H9 (cell line): Measurements from ENCODE around the gene KRT2. TPM values are rescaled to one million over a fixed set of nuclear protein-coding genes. Genes with fewer than 3 reads are reported as not detected.

ENCODE experiments used
- DNase-seq: peaks from one replicate; pipeline ENCODE4 v3.0.0-alpha.2; 2017
- H2AFZ ChIP-seq: one replicate; pipeline ENCODE4 v1.6.1; 2013; ENCODE audit warnings: mild to moderate bottlenecking, low read length, control low read depth, moderate library complexity
- H2AK5ac ChIP-seq: 2 replicates; pipeline ENCODE4 v1.6.1; 2013; ENCODE audit warnings: low read length, control low read depth, mixed read lengths; ENCODE audit not compliant: insufficient read length
- H2BK120ac ChIP-seq: one replicate; pipeline ENCODE4 v1.6.1; 2013; ENCODE audit warnings: low read depth, mild to moderate bottlenecking, low read length, control low read depth, inconsistent platforms; ENCODE audit not compliant: poor library complexity, severe bottlenecking
- H2BK12ac ChIP-seq: 2 replicates; pipeline ENCODE4 v1.6.1; 2013; ENCODE audit warnings: low read length, control low read depth, mixed read lengths, low read depth; ENCODE audit not compliant: insufficient read length
- H2BK15ac ChIP-seq: 2 replicates; pipeline ENCODE4 v1.6.1; 2013; ENCODE audit warnings: low read depth, low read length, control low read depth
- H2BK20ac ChIP-seq: one replicate; pipeline ENCODE4 v1.6.1; 2013; ENCODE audit warnings: low read depth, mild to moderate bottlenecking, low read length, control low read depth, inconsistent platforms; ENCODE audit not compliant: poor library complexity, severe bottlenecking
- H2BK5ac ChIP-seq: 2 replicates; pipeline ENCODE4 v1.6.1; 2013; ENCODE audit warnings: low read length, control low read depth, mixed read lengths; ENCODE audit not compliant: insufficient read length
- H3K14ac ChIP-seq: 2 replicates; pipeline ENCODE4 v1.6.1; 2013; ENCODE audit warnings: low read length, control low read depth; ENCODE audit not compliant: insufficient read depth
- H3K18ac ChIP-seq: 2 replicates; pipeline ENCODE4 v1.6.1; 2013; ENCODE audit warnings: low read depth, mild to moderate bottlenecking, mixed read lengths, low read length, control low read depth; ENCODE audit not compliant: insufficient read length
- H3K23ac ChIP-seq: 2 replicates; pipeline ENCODE4 v1.6.1; 2013; ENCODE audit warnings: low read length, control low read depth, mixed read lengths, low read depth; ENCODE audit not compliant: insufficient read length
- H3K23me2 ChIP-seq: 2 replicates; pipeline ENCODE4 v1.6.1; 2013; ENCODE audit warnings: low read depth, mild to moderate bottlenecking, mixed read lengths, low read length, control low read depth; ENCODE audit not compliant: insufficient read length, poor library complexity, severe bottlenecking
- H3K27ac ChIP-seq: 2 replicates; pipeline ENCODE4 v1.5.1; 2013; ENCODE audit warnings: low read length, control low read depth, mixed read lengths, low read depth; ENCODE audit not compliant: insufficient read length
- H3K27me3 ChIP-seq: 2 replicates; pipeline ENCODE4 v1.6.1; 2013; ENCODE audit warnings: low read length, control low read depth, inconsistent platforms; ENCODE audit not compliant: insufficient read depth
- H3K4ac ChIP-seq: 2 replicates; pipeline ENCODE4 v1.6.1; 2013; ENCODE audit warnings: low read depth, mild to moderate bottlenecking, control low read depth, inconsistent platforms, low read length, moderate library complexity
- H3K4me1 ChIP-seq: 2 replicates; pipeline ENCODE4 v1.6.1; 2013; ENCODE audit warnings: low read length, control low read depth, inconsistent platforms; ENCODE audit not compliant: insufficient read depth
- H3K4me2 ChIP-seq: 2 replicates; pipeline ENCODE4 v1.6.1; 2013; ENCODE audit warnings: low read length, control low read depth, mixed read lengths; ENCODE audit not compliant: insufficient read length, insufficient read depth
- H3K56ac ChIP-seq: 2 replicates; pipeline ENCODE4 v1.6.1; 2013; ENCODE audit warnings: low read depth, mild to moderate bottlenecking, mixed read lengths, low read length, control low read depth; ENCODE audit not compliant: insufficient read length
- H3K79me1 ChIP-seq: 2 replicates; pipeline ENCODE4 v1.6.1; 2013; ENCODE audit warnings: low read depth, mild to moderate bottlenecking, moderate library complexity, low read length, control low read depth, inconsistent platforms; ENCODE audit not compliant: insufficient read depth, poor library complexity, severe bottlenecking
- H3K79me2 ChIP-seq: 2 replicates; pipeline ENCODE4 v1.6.1; 2013; ENCODE audit warnings: low read length, control low read depth, inconsistent platforms; ENCODE audit not compliant: insufficient read depth
- H3K9ac ChIP-seq: 2 replicates; pipeline ENCODE4 v1.6.1; 2013; ENCODE audit warnings: low read length, control low read depth, mixed read lengths; ENCODE audit not compliant: insufficient read length; ENCODE audit errors: extremely low read depth
- H3K9me3 ChIP-seq: one replicate; pipeline ENCODE4 v1.6.1; 2013; ENCODE audit warnings: low read depth, low read length, inconsistent platforms; ENCODE audit not compliant: control insufficient read depth
- H3T11ph ChIP-seq: one replicate; pipeline ENCODE4 v1.6.1; 2013; ENCODE audit warnings: mild to moderate bottlenecking, low read length, control low read depth, inconsistent platforms
- H4K20me1 ChIP-seq: one replicate; pipeline ENCODE4 v1.6.1; 2013; ENCODE audit not compliant: control insufficient read depth, insufficient read length, insufficient read depth
- H4K5ac ChIP-seq: 2 replicates; pipeline ENCODE4 v1.6.1; 2013; ENCODE audit warnings: low read depth, mild to moderate bottlenecking, mixed read lengths, low read length, control low read depth; ENCODE audit not compliant: insufficient read length
- H4K8ac ChIP-seq: replicated peaks from 2 replicates; pipeline ENCODE4 v1.6.1; 2013; ENCODE audit warnings: low read length, control low read depth, mixed read lengths, low read depth; ENCODE audit not compliant: insufficient read length
- H4K91ac ChIP-seq: 2 replicates; pipeline ENCODE4 v1.6.1; 2013; ENCODE audit warnings: low read depth, mild to moderate bottlenecking, moderate library complexity, mixed read lengths, low read length, control low read depth; ENCODE audit not compliant: insufficient read length
- H3K27ac Mint-ChIP-seq, 3 experiments: 2 replicates in 2 of 3; 3 replicates in 1 of 3; pipeline ENCODE4 v1.8.0; 2020 to 2021; ENCODE audit warnings: mixed read lengths in 3 of 3, mild to moderate bottlenecking in 1 of 3, moderate library complexity in 1 of 3
- H3K27me3 Mint-ChIP-seq: 2 replicates; pipeline ENCODE4 v1.8.0; 2021; ENCODE audit warnings: low read depth, mild to moderate bottlenecking, moderate library complexity, mixed read lengths
- H3K36me3 Mint-ChIP-seq, 3 experiments: 2 replicates in 2 of 3; 3 replicates in 1 of 3; pipeline ENCODE4 v1.8.0; 2020 to 2021; ENCODE audit warnings: low read depth in 3 of 3, mixed read lengths in 3 of 3; ENCODE audit not compliant: insufficient read depth in 1 of 3
- H3K4me1 Mint-ChIP-seq, 2 experiments: 2 replicates each; pipeline ENCODE4 v1.8.0; 2020; ENCODE audit warnings: mixed read lengths in 2 of 2
- H3K4me3 Mint-ChIP-seq, 2 experiments: 2 replicates in 1 of 2; 3 replicates in 1 of 2; pipeline ENCODE4 v1.8.0; 2020 to 2021; ENCODE audit warnings: mild to moderate bottlenecking in 2 of 2, mixed read lengths in 2 of 2, moderate library complexity in 1 of 2
- H3K9me3 Mint-ChIP-seq, 2 experiments: 2 replicates in 1 of 2; 3 replicates in 1 of 2; pipeline ENCODE4 v1.8.0; 2020; ENCODE audit warnings: mild to moderate bottlenecking in 2 of 2, mixed read lengths in 2 of 2, moderate library complexity in 1 of 2
- CTCF ChIP-seq: fragments of 200-600 bp; sonication (generic); conservative IDR thresholded peaks from 3 replicates; pipeline ENCODE4 v1.8.0; 2021; ENCODE audit warnings: antibody characterized with exemption, mild to moderate bottlenecking
- WGBS: extraction: QIAGEN DNeasy Blood & Tissue Kit; methylation state at CpG from one replicate; pipeline ENCODE4 v1.1.7; 2013; ENCODE audit warnings: missing lambda C conversion rate, low lambda C conversion rate, mixed read lengths; ENCODE audit not compliant: insufficient read length; ENCODE audit errors: extremely low coverage; 5-methylcytosine and 5-hydroxymethylcytosine counted together
- total RNA-seq: library from RNA; stranded (reverse); gene quantifications from 2 replicates; pipeline ENCODE4 v1.2.1, GENCODE V29; 2021

Gene KRT2
- total RNA-seq, 1 experiment from 2014 or later: not detected

GRCh38 chr12:52614381-52615207 lies 37.4 kb downstream of the KRT2 start:
- no peak for TF ChIP-seq CTCF
- no CpG with 5 or more reads among the region's 10 CpGs for WGBS
- peaks cover 36% of the 10 kb centered on the region for H3K27me3 Mint-ChIP-seq

More at GRCh38 chr12:52614381-52615207, 37.4 kb downstream of the KRT2 start:
- no peaks in the 10 kb centered on the region for H3K9me3 Mint-ChIP-seq
- no peaks in the 10 kb centered on the region for H4K20me1 ChIP-seq
- H3K36me3 Mint-ChIP-seq: no peaks in the 10 kb centered on the region
- peak overlapping the region in 1 of 3 experiments; percentile 28; a peak in 1 of 7 replicates for H3K27ac Mint-ChIP-seq
- no peak overlapping the region for H2AFZ ChIP-seq
- no peaks in the 10 kb centered on the region for H3K4me1 ChIP-seq
- H3K9me3 ChIP-seq: no peaks in the 10 kb centered on the region
- no peak overlapping the region for H3K23ac ChIP-seq
- no peak overlapping the region for H4K5ac ChIP-seq
- no peak overlapping the region for H3K9ac ChIP-seq
- H2BK15ac ChIP-seq: no peak overlapping the region
- no peak overlapping the region for H4K91ac ChIP-seq
- no peak overlapping the region for H3K18ac ChIP-seq
- H3K27ac ChIP-seq: no peak overlapping the region
- H2BK5ac ChIP-seq: no peak overlapping the region
- H3K79me1 ChIP-seq: no peaks in the 10 kb centered on the region
- H2AK5ac ChIP-seq: no peak overlapping the region
- no peak overlapping the region for H2BK12ac ChIP-seq
- no peaks in the 10 kb centered on the region for H3K23me2 ChIP-seq
- H3K4ac ChIP-seq: no peak overlapping the region
- no peak overlapping the region for H4K8ac ChIP-seq
- no peak overlapping the region for H3T11ph ChIP-seq
- no peak overlapping the region for H3K4me2 ChIP-seq
- H3K79me2 ChIP-seq: no peaks in the 10 kb centered on the region
- no peak overlapping the region for H3K56ac ChIP-seq
- no peak overlapping the region for H2BK120ac ChIP-seq
- H3K14ac ChIP-seq: peak overlapping the region; percentile 10; the same call in 1 of the 2 replicates
- peaks cover 0 to 4% of the 10 kb centered on the region in 2 experiments; a peak in 2 of 4 replicates for H3K4me1 Mint-ChIP-seq
- no peaks in the 10 kb centered on the region for H3K27me3 ChIP-seq
- no peak overlapping the region for H2BK20ac ChIP-seq
- peak; percentile 21 for DNase-seq
- no peak overlapping the region for H3K4me3 Mint-ChIP-seq
